NCI-H446 treated with DMSO at 0.1 percent for 48 hours (cell line): ENCODE measurements around the gene NTRK3.

Source experiments
- DNase-seq: peaks from one replicate; lab custom pipeline; 2025; lab: John Stamatoyannopoulos, UW

NTRK3 gene

DNA sequence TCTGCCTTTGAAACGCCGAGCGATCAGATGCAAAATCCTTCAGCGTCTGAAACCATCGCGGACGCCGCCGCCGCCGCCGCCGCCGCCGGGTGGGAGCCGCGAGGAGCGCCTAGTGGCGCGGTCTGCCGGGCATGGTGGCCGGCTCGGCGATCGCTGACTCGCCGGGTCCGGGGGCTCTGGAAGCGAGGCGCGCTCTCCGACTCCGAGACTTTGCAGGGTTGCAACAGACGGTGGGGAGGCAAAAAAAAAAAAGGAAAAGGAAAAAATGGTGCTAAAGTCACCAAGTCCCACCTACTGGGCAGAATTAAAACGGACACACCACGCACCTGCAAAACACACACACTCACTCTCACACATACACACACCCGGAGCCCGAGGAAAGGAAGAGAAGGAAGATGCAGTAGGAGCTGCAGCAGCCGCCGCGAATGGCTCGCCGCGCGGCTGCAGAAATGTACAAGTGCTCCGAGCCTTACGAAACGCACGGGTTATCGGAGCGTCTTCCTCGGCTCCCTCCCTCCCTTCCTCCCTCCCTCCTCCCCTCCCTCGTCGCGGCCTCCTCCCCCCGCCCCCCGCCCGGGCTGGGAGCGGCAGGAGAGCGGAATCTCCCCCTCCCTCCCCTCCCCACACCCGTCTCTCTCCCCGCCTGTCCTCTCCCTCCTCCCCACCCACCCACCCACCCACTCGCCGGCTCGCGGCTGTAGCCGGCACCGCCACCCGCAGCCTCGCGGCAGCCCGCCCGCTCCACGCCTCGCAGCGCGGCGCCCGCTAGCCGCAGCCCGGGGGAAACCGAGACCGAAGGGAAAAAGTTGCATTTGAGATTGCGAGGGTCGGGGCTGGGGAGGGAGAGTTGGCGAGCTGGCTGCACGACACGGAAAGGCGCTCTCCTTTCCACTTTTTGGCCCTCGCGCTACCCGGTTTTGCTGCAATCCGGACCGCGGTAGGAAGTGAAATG lies at the start of gene NTRK3:
Gene NTRK3, minus strand, starts transcription at position 461 of the 952 bp plus-strand sequence. CDS start 586 bp downstream, outside the sequence.
- no peak for DNase-seq

DNA sequence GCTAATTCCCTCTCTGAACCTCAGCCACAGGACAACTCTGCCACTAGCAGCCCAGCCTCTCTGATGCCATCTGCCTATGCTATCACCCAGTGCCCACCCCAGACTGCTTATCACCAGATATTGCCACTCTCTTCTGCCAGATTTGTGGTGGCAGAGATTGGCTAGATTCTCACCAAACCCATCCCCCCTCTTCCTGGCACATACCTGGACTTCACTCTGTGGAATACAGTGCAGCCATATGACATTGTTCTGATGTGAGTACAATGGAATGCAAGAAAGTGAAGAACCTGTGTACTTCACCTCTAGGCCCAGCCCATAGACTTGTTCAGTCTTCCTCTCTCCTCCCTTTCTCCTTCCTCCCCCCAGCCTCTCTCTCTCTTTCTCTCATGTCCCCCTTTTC lies 46.9 kb upstream of the NTRK3 start:
- no peak for DNase-seq

DNA sequence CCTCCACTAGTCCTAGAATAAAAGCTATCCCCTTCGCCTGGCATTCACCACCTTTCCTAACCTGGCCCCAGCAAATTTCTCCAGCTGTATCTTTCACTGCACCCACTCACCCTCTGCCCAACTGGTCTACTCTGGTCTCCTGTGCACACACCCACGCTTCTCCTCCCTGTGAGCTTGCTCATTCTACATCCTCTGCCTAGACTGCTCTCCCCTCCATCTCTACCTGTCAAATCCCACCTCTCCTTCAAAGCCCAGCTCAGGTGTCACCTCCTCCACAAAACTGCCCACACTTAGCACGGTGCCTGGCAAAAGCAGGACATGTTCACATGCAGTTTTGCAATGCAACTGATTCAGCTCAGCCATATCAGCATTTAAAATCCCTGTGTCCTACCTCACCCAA lies 45.8 kb upstream of the NTRK3 start:
- DNase-seq: no peak

DNA sequence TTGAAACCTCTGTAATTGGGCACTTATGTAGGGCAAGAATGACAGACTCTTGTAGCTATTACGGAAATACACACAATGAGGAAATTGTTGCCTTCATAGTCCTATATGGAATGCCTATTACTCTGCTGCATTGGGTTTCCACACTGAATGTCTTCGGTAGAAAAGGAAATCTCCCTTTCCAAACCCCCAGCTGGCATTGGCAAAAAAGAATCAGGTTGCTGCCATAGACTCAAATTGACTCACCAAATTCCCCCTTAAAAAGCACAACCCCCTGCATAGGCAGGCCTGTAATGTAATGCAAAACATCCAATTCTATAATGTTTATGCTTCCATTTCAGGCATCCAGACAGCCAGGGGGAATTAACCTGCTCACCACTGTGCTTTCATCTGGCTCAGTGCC lies 44.8 kb upstream of the NTRK3 start:
- no peak for DNase-seq

DNA sequence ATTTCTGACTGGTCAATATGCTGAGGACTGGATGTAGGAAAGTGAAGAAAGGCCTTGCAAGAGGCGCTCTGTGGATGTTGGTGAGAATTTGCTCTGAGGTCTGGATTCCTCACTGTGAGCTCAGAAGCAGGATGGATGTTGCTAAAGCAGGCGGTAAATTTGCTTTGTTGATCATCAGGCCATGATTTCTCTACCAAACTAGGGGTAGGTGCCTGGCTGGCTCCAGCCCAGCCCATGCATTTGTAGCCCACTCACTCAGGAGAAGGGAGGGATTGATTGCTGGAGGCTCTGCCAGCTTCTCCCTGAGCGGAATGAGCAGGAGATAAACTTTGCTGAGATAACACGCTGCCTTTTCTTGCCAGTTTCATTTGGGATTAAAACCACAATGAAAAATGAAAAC lies 44.3 kb upstream of the NTRK3 start:
- no peak for DNase-seq

DNA sequence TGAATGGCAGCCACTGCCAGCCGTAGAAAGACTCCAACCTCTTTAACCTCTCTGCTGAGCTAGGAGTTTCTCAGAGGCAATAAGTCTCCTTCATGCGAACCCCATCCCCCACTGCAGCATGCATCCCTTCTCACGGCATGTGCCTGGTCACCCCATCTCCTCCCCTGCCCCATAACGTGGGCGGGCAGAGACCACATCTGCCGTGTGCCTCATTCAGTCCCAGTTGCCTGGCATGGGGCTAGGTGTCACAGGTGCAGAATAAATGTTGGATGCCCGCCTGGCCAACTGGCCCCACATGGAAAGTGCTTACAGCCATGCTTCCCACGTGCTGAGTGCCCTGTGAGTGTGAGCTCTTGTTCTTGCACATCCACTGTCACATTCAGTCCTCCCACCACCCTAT lies 43.5 kb upstream of the NTRK3 start:
- DNase-seq: no peak

DNA sequence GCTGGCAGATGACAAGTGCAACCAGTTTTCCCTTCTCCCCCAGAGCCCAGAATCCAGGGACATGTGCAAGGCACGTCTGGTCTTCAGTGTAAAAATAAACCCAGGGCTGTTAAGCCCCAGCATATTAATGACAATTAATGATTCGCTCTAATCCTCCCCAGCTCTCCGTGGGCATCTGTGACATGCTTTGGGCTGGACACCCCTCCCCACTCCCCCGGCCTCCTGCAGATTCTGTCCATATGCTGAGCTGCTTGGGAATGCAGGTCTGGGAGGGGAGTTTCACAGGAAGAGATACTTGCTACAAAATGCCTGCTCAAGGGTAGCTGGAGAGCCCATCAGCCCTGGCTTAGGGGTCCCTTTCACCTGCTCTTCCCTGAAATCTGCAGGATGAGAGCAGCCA lies 43.0 kb upstream of the NTRK3 start:
- no peak for DNase-seq

DNA sequence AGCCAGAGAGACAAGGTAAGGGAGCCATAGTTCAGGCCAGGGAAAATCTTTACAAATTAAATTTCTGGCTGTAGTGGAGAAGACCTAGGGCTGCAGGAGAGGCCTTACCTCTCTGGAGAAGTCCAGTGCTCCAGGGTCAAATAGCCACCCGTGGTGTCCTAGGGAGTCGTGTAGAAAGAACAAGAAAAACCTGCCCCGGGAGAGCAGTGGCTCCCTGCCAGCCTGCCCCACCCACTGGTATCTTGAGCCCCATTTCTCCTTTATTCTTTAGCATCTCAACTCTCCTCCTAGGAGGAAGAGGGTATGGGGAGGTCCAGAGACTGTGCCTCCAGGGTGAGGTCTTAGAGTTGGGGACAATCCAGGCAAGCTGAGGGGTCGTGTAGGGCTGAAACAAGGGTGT lies 32.1 kb upstream of the NTRK3 start:
- DNase-seq: no peak

DNA sequence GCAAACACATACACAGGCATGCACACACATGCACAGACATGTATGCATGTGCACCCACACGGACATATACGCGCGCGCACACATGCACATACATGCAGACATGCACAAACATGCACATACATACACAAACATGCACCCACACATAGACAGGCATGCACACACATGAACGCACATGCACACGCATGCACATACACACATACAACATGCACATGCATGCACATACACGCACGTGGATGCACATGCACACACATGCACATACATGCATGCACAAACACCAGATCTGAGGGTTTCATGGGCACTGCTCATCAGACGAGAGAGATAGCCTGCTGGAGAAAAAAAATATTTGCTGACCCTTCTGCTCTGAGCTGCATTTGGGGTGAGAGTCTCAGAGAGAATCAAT lies 31.7 kb upstream of the NTRK3 start:
- no peak for DNase-seq

DNA sequence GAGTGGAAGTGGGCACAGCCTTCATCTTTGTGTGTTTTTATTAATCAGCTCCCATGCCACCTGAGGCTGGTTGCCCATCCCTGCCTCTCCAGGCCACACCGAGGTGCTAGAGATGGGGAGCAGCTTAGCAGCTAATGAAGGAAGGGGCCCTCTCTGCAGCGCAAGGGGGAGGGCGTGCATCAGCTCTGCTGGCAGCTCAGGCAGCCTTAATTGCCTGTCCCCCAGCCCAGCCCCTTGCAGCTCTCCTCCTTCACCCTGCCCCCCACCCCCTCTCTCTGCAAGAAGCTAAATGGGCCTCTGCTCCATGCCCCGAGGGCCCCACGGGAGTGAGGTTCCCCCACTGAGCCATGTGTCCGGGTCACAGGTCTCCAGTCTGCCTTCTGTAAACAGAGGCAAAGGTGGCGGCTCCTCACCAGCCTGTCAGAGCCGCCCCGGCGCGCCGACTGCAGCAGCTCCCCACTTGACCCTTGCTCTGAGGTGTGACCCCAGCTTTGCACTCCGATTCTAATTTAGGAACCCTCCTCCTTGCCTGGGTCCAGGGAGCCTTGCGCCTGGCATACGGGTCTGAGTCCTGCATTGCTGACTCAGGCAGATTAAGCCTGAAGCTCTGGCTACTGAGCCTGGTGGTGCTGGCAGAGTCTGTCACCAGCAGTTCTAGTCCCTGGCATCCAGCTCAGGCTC lies 27.9 kb upstream of the NTRK3 start:
- DNase-seq: no peak

DNA sequence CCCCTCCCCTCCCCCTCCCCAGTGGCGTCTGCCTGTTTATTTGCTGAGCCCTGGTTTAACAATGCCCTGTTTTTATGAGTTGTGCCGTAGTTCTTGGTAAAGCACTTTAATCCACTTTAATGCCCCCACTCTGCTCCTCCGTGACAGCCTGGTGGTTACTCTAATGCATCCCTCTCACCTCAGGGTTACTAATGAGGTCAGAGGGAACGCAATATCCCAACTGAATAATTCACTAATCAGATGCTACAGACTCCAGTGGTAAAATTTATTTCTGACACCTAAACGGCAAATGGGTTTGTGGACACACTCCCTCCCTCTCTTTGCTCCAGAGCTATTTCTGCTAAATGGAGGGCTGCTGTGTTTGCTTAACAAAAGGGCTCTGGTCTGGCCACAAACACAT lies 26.1 kb upstream of the NTRK3 start:
- no peak for DNase-seq

DNA sequence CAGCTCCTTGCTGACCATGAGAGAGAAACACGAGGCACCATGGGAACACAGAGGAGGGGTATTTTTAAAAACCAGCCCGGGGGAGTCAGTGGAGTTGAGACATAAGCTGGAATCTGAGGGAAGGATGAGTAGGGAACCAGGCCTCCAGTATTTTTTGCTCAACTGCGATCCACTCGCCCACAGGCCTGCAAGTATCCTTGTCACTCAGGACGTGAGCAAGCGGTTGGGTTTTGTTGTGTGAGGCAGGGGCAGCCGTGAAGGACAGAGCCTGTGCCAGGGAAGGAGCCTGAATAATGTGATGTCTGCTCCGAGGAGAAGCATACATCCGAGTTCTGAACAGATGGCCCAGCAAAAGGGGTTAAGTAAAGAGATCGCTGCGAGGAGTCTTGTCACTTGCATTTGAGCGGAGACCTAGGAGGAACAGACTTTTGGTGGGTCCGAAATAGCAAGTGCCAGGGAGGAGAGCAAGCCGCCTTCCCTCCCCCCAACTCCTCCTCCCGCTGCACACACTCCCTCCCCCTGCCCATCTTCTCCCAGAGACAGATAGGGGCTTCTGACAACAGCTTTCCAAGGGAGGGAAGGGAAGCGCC lies 20.4 kb upstream of the NTRK3 start:
- no peak for DNase-seq

DNA sequence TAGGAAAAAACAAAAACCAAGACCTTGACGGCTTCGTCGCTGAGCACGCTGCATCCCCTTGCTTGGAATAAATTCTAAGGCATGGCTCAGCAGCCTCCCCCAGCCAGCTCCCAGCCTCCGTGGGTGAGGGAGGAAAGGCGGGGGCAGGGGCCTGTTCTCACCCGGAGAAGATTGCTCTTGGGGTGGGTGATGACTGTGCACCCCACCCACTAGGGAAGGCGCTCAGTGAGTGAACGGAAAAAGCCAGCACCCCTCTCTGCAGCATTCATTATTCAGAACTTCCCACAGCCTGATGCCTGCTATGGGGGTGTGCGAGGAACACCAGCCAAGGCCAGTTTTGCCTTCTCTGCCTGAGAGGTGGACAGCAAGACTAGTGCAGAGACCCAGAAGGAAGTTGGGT lies 19.3 kb upstream of the NTRK3 start:
- DNase-seq: no peak

DNA sequence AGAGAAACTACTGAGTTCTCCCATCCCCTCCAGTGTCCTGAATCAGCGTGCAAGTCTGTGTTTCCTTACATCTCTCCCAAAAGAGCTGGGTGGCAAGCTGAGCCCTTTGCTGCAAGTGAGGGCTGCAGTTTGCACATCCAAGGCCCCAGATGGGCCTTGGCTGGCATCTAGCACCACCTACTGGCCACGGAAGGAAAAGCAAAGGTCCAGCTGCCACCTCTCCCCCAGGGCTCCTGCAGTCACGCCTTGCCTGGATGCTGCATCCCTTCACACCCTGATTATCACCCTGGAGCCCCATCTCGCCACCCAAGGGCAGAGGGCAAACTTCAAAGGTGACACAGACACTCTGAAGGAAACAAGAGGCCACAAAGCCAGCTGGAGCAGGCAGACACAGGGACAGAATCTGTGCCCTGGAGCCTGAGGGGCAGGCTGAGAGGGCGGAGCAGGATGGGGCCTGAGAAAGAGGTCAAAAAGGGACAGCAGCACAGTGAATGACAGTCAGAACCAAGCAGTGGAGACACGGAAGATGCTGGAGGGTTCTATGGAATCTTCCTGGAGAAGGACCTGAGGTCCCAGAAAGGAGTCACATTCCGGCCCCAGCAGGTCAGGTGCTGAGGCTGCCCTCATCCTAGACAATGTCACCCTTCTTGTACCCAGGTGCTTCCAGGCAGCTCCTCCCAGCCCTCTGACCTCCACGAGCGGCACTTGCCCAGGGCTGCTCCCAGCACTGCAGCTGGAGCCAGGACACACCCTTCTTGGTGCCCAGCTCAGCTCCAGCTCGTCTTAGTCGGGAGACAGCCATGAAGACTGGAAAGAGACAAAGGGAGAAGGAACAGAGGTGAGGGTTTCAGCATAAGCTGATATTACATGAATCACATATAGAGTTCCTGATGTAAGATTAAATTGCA lies 18.3 kb upstream of the NTRK3 start:
- no peak for DNase-seq

DNA sequence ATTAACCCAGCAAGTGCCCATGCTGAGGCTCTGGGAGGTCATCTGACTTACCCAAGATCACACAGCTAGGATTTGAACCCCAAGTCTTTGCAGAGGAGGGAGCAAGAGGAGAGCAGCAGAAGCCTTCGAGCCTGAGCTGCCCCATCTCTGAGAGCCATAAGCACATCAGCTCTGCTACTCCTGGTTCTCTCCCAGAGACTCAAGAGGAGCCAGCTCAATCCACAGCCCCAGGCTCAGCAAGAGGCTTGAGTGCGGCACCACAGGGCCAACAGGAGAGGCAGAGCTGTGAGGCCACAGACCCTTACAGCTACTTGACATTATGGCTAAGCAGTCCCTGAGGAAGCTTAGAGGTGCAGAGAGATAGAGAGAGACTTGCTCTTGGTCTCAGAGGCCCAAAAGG lies 15.9 kb upstream of the NTRK3 start:
- no peak for DNase-seq

DNA sequence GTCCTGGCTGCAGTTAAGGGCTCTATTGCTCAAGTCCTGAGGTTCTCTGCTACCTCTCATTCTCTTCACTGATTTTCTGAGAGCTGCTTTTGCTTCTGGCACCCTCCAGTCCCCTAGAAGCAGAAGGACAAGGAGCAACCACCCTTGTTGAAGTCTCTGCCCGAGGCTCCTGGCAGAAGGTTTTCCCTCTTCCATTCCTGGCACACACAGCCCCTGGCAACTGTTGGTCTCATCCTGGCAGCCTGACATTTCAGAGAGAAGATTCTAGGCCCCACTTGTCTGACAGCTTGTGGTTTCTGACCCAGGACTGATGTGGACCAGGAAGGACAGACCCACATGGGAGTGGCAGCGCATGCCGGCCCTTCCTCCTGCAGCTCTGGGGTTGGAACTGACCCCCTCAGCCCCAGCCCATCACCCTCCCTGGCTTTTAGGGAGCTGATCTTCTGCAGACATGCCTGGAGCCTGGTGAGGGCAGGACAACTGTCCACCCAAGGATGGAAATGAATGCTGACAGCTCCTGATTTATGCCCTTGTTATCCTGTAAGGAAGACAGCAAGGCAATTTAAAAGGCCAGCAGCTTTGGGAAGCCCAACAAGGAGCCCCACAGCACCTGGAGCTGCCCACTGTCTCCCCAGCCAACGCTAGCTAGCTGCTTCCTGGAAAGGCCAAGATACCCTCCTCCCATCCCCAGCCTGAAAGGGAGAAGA lies 13.0 kb upstream of the NTRK3 start:
- peak; percentile 29 for DNase-seq

DNA sequence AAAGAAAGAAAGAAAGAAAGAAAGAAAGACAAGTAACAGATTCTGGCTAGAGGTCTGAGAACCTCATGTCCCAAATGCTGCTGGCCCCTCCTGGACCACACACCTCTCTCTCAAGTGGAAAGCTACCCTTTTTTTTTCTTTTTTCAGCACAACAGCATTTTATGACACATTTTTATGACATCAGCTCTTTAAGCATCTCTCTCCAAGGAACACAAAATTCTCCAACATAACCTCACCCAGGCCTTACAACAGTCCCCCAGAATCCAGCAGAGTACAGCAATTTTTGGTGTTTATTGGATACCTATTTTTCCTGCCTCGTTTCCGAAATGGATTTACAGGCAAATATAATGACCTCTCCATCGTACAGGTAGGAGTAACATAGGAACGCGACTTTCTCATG lies 11.2 kb upstream of the NTRK3 start:
- no peak for DNase-seq

DNA sequence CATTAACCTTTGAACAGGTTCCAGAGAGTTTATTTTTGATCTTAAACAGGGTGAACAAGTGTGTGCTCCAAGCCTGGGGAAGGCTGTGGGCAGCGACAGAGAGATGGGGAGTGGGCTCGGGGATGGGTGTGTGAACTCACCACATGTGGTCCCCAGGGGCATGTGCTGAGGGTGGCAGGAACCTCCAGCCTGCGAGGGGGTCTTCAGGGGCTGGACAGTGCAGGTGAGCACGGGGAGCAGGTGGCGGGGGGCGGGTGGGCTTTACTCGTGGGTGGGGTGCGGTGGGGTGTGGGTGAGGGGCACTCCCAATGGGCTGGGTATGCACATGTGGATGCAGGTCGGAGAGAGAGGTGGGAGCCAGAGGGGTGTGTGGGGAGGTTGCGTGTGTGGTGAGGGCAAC lies 9.6 kb upstream of the NTRK3 start:
- no peak for DNase-seq

DNA sequence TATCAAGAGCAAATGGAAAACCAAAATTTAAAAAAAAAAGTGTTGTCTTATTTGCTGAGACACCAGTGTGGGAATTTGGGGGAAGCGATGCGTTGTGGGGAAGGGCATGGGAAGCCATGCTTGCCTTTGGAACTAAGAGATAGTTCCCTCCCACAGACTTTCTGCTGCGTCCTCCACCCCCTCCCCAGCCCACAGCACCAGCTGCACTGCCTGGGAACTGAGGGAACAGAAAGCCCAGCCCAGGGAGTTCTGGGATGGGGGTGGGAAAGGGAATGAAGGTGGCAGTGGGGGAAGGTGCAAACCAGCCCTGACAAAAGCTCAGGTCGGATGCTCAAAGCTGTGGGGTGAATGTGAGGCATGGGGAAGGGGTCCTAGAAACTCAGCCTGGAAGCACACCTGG lies 8.1 kb upstream of the NTRK3 start:
- DNase-seq: no peak

DNA sequence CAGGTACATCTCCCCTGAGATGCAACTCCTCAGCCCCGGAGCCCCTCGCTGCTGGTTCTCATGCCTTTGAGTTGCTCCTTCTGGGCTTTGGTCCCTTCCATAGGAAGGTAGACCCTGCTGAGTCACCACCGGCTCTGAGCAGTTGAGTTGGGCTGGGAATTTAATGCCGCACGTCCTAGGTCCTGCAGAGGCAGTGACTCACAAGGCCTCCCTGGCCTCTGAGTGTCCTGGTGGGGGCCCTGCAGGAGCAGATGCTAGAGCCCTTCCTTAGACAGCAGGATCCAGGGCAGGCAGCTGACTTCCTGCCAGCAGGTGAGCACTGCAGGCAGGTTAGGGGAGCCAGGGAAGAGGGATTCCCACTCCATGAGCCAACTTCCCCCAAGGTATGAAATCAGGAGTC lies 5.5 kb upstream of the NTRK3 start:
- no peak for DNase-seq

DNA sequence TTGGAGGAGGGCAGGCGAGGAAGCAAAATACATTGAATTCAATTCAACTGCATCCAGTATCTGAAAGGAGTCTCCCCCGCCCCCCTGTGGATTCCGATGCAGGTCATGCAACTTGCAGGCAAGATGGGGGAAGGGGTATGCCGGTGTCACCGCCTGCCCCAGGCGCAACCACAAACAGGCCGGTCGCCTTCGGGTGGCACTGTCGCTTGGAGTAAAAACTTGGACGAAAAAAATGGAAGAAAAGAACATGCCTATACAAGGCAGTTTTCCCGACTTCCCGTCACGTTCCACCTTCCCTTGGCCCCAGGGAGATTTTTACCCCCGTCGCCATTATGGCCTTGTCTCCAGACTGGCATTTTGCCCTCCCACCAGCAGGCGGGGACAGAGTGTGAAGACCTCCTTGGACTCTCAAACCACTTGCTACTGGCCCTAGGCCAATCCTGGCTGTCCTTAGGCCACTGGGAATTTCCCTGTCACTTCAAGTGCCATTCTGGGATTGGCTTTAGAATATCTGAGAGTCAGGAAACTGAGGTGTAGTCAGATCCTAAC lies 1.6 kb upstream of the NTRK3 start:
- no peak for DNase-seq
